Activated CD8-positive, alpha-beta memory T cell treated with anti-CD3 and anti-CD28 coated beads for 36 hours (primary cell): ENCODE results near the gene SCUBE1. TPM values are rescaled to one million over a fixed set of nuclear protein-coding genes. Genes with fewer than 3 reads are reported as not detected.

Experiments
- CTCF ChIA-PET: fragments of 350-600 bp; sonication (Branson Sonifier 250); formaldehyde crosslinking; loops from one replicate; lab custom pipeline; 2021; ENCODE audit warnings: antibody characterized with exemption; lab: Charles Lee
- POLR2A ChIA-PET: fragments of 350-600 bp; sonication (Branson Sonifier 250); formaldehyde crosslinking; loops from one replicate; lab custom pipeline; 2021; ENCODE audit warnings: antibody characterized with exemption; lab: Charles Lee
- total RNA-seq, 2 experiments: library from RNA; stranded (reverse); gene quantifications; one replicate each; pipeline ENCODE4 v1.2.3, GENCODE V29; 2021

SCUBE1 gene
- total RNA-seq, 2 experiments from 2014 or later: 0.08 to 0.31 TPM

DNA sequence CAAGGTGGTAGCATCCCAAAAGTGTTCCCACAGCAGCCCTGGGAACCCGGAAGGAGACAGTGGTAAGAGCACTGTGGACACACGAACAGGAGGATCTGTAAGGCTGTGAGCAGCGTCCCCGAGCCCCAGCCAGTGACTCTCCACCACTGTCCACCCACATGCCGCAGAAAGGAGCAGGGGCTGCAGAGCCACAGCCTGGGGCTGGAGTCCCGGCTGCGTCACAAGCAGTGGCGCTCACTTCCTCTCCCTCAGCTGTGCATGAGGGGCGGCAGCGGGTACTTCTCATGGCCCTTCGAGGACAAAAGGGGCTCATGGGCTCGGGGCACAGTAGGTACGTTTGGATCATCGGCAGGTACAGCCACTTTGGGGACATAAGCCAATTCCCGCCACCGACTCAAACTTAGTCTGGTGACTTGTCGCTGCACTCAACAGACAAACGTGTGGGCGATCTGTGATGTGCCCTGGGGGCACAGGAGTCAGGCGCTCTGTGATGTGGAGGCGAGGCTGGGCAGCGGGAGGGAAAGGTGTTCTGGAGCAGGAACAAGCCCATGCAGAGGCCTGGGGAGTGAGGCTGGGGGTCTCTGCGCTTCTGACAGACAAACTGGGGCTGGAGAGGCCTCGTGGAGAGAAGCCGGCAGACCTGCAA lies 68.5 kb downstream of the SCUBE1 start:
- ChIA-PET CTCF (interaction anchor here (1.0 to 3.7 kb wide), 10 partner anchors 10 to 111 kb away, joined by 3 to 28 read pairs (median 4); no protein-coding TSS in a partner anchor), POLR2A (no interaction called here)

- POLR2A ChIA-PET: no interaction called here
- CTCF ChIA-PET: interaction anchor here (1.0 to 3.7 kb wide), 9 partner anchors 10 to 112 kb away, joined by 3 to 28 read pairs (median 4); no protein-coding TSS in a partner anchor
These were observed 69.2 kb downstream of the SCUBE1 start for GRCh38 chr22:43273902-43274484.

DNA sequence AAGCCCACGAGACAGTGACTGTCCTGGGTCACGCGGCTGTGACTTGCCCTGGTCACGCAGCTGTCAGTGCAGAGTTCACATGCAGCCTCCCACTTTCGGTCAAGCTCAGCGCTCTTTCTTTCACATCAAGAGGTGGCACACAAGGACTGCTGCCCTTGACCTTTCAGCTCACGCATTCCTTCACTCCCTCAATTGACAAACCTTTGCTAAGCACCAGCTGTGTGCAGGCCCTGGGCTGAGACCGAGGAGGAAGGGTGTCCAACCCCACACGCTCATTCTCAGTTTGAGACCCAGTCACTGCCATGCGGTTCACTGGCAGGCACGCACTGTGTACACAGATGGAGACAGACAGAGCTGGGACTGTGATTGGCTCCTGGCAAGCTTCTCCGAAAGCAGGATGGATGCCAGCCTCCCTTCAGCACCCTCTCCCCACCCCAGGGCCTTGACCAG lies 70.3 kb downstream of the SCUBE1 start:
- ChIA-PET CTCF (interaction anchor here (0.5 to 3.7 kb wide), 5 partner anchors 8 to 393 kb away, joined by 3 to 28 read pairs (median 4); no protein-coding TSS in a partner anchor), POLR2A (no interaction called here)

- CTCF ChIA-PET: interaction anchor here (1.4 to 3.7 kb wide), 2 partner anchors 74 to 114 kb away, joined by 4 to 28 read pairs; no protein-coding TSS in a partner anchor
These were observed 70.9 kb downstream of the SCUBE1 start for GRCh38 chr22:43272301-43272700.

DNA sequence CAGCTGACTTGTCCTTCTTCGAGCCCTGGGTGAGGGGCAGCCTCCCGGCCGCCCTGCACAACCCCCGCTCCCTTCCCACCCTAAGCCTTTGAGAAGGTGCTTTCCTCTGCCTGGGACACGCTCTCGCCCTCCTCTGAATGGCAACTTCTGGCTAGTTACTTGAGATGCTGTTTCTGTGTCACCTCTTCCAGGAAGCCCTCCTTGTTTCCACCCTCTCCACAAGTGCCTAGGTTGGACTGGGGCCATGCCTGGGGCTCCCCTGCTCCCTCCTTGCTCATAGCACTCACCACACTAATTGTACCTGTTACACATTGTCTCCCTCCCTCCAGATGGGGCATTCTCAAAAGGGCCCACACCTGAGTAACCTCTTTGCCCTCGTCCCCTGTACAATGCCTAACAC lies 72.2 kb downstream of the SCUBE1 start:
- CTCF ChIA-PET: interaction anchor here (2.3 to 3.7 kb wide), 2 partner anchors 75 kb away, joined by 9 to 28 read pairs; no protein-coding TSS in a partner anchor
- POLR2A ChIA-PET: no interaction called here

More at GRCh38 chr22:43272301-43272700, 70.9 kb downstream of the SCUBE1 start:
- POLR2A ChIA-PET: no interaction called here

DNA sequence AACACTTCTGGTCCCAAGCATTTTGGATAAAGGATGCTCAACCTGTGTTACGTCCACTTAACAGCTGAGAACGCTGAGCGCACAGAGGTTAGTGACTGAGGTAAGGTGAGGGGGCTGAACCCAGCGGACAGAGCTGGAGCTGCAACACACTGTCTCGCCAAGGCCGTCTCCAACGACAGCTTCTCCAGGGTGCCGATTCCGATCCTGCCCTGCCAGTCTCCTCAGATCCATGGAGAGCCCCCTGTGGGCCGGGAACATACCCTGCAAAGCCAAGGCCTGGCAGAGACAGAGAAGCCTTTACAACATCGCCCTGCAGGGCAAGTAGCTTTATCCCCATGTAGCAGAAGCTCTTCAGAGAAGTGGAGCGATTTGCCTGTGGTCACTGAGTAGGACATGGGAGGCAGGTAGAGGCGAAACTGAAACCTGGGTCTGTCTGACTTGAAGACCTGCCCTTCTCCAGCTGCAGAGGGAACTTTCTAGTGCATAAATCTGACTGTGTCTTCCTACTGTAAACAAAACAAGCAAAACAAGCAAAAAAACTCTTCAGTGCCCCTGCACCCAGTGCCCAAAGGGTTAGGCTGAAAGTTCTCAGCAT lies 72.8 kb downstream of the SCUBE1 start:
- CTCF ChIA-PET: interaction anchor here (2.3 kb wide), 1 partner anchor 76 kb away, joined by 9 read pairs; no protein-coding TSS in a partner anchor
- POLR2A ChIA-PET: no interaction called here

DNA sequence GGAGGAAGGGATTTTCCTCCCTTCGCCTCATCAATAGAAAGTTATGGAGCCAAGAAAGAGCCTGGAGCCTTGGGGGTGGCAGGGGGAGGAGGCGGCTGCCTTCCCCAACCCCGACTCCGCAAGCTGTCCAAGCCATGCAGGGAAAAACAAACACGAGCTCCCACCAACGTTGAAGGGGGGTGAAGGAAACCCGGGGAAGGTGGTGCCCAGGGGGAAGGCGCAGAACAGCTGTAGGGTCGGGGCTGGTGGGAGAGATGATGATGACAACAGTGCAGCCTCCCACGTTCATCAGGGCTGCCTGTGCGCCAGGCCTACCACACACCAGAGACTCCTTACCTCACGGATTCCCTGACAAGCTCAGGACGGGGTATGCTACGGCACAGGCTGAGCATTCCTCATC lies 73.5 kb downstream of the SCUBE1 start:
- ChIA-PET POLR2A (interaction anchor here (0.7 kb wide), 1 partner anchor 9 kb away, joined by 3 read pairs; no protein-coding TSS in a partner anchor), CTCF (interaction anchor here (2.3 kb wide), 1 partner anchor 76 kb away, joined by 9 read pairs; no protein-coding TSS in a partner anchor)

GRCh38 chr22:43269246-43269645 lies 73.9 kb downstream of the SCUBE1 start:
- POLR2A ChIA-PET: interaction anchor here (0.7 kb wide), 1 partner anchor 9 kb away, joined by 3 read pairs; no protein-coding TSS in a partner anchor

DNA sequence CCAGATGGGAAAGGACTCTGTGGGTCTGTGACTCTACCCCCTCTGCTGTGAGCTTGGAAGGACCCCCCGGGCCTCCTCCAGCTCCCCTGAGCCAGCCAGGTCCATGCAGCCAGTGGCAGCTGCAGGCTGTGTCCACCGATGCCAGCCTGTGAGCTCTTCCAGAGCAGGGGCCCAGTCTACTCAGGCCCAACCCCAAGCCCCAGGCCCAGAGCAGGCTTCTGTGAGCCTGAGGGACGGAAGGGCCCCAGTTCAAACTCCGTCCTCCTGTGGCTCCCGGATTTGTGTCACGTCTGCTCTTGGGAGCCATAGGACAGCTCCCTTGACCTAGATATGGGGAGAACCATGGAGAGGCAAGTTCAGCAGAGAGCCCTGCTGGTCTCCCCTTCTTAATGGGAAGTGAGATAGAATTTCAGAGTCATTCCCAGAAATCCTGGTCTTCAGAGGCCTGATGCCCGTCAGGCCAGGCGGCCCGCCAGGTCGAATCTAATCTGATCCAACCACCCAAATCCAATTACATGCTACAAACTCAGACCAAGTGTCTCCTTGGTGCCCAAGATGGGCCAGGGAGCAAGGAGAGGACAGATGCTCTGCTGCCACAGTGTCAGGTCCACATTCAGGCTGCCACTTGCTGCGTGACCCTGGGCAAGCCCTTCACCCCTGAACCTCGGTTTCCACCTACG lies 75.1 kb downstream of the SCUBE1 start:
- ChIA-PET CTCF (interaction anchor here (0.7 kb wide), 1 partner anchor 118 kb away, joined by 3 read pairs; no protein-coding TSS in a partner anchor), POLR2A (no interaction called here)

More at GRCh38 chr22:43269246-43269645, 73.9 kb downstream of the SCUBE1 start:
- CTCF ChIA-PET: interaction anchor here (2.3 kb wide), 1 partner anchor 77 kb away, joined by 9 read pairs; no protein-coding TSS in a partner anchor

DNA sequence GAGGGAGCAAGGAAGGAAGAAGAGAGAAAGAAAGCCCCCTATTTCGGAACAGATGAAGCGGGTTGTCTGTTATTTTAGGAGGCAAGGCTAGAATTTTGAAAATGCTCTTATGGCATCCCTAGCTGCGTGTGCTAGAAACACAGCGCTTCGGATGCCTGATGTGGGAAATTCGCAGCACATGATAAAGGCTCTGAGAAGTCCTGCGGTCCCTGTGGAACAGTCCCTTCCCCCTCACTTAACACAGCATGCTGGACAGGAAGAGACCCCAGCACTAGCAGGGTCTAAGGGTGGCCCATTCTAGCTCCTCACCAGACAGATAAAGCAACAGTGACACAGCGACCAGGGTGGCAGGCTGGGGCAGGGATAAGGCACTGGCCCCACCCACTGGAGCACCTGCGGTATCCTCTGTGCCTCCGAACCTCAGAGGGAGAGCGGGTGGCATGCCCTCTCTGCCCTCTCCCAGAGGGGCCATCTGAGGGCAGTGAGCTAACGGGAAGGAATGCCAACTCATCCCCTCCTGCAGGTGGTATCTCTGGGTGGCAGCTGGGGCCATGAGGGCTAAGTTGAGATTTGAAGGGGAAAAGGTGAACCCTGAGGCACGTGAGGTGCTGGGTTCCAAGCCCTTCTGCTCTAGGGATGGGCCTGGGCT lies 75.7 kb downstream of the SCUBE1 start:
- ChIA-PET CTCF (interaction anchor here (0.7 kb wide), 1 partner anchor 119 kb away, joined by 3 read pairs; no protein-coding TSS in a partner anchor), POLR2A (interaction anchor here (0.5 kb wide), 1 partner anchor 306 kb away, joined by 7 read pairs; no protein-coding TSS in a partner anchor)

DNA sequence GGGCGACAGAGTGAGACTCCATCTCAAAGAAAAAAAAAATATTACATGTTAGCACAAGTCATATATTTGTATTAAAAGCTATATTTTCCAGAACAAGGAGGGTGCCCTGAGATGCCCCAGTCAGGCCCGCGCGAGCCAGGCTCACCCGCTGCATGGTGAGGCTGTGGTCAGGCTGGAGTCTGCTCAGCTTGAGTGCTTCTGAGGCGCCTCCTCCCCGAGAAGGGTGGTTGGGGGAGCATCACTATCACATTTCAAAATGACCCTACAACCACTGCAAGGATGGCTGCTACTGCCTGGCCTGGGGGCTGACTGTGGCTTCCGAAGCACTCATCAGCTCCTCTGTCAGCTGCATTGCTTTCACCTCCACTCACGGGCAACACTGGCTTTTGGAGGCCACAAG lies 77.1 kb downstream of the SCUBE1 start:
- ChIA-PET POLR2A (no interaction called here), CTCF (interaction anchor here (2.2 kb wide), 1 partner anchor 80 kb away, joined by 7 read pairs; no protein-coding TSS in a partner anchor)

GRCh38 chr22:43263645-43264514 lies 79.3 kb downstream of the SCUBE1 start:
- POLR2A ChIA-PET: no interaction called here

DNA sequence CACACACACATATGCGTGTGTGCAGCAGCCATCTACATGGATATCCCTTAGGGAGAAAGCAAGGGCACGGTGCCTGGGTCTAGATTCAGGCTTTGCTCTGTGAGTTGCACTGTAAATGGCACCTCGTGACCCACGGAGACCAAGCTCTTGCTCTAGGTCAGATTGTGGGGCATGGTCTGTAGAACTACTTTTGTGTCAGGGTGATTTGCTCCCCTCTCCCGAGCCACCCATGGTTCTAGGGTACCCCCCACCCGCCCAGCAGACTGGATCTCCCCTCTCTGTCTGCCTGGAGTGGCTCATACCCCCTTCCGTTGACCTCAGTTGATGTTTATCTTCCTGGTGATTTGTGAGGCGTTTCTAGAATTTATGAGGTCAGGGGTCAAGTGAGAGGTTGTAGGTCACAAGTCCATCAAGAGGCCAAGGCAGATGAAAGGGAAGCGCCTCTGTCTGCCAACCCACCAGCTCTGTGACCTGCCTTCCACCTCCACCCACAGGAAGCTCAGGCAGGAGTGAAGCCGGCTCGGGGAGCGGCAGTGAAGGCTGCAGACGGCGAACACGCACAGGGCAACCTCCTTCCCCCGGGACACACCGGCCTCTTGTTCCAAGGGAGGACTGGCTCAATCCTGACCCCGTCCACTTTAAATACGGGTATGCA lies 80.1 kb downstream of the SCUBE1 start:
- ChIA-PET CTCF (interaction anchor here (1.4 to 2.0 kb wide), 2 partner anchors 10 to 83 kb away, joined by 6 to 8 read pairs; no protein-coding TSS in a partner anchor), POLR2A (no interaction called here)

More at GRCh38 chr22:43263645-43264514, 79.3 kb downstream of the SCUBE1 start:
- CTCF ChIA-PET: interaction anchor here (0.5 to 2.2 kb wide), 5 partner anchors 10 to 151 kb away, joined by 3 to 8 read pairs (median 6); no protein-coding TSS in a partner anchor

- POLR2A ChIA-PET: interaction anchor here (0.6 kb wide), 1 partner anchor 9 kb away, joined by 3 read pairs; no protein-coding TSS in a partner anchor
- CTCF ChIA-PET: interaction anchor here (1.8 kb wide), 1 partner anchor 85 kb away, joined by 4 read pairs; no protein-coding TSS in a partner anchor
These were observed 82.6 kb downstream of the SCUBE1 start for GRCh38 chr22:43260331-43261231.

DNA sequence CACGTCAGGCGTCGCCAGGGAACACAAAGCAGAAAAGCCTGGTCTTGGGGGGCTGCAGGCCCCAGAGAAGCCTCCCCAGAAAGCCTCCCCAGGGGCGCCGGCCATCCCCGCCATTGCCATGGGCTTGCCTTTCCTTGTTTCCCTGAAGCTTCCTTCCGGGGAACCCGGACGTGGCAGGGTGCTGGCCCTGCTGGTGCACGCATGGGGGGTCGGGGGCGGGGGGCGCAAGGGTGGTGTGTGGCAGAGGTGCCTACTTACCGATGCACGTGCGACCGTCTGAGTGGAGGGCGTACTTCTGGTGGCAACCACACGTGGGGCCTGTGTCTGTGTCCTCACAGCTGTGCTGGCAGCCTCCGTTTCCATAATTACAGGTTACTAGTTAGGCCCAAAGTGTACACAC lies 85.2 kb downstream of the SCUBE1 start:
- POLR2A ChIA-PET: no interaction called here

More for the DNA sequence above, 85.2 kb downstream of the SCUBE1 start:
- CTCF ChIA-PET: no interaction called here
